Sciatic nerve (tissue), 1 donor: ENCODE data around the gene GDF9. TPM values are rescaled to one million over a fixed set of nuclear protein-coding genes. Genes with fewer than 3 reads are reported as not detected.

Experiments used
- total RNA-seq: library from RNA; stranded (reverse); fragmentation: NEBNext Ultra II Directional; extraction: Animal tissue kit (Norgen Biotek cat#: 25700); gene quantifications from one replicate; pipeline ENCODE4 v1.2.1, GENCODE V29; 2021
- donor health status: DM: no; HTN: no; CAD: no.

The GDF9 gene
- total RNA-seq, 1 donor from 2014 or later = 0.40 TPM

Other genes with a start within 250 kb of the GDF9 start
- not detected for gene IL13, start 208.3 kb downstream of the GDF9 start, total RNA-seq
- gene IL4, start 192.5 kb downstream of the GDF9 start, total RNA-seq = not detected
- 20.7 TPM for gene KIF3A, start 128.9 kb downstream of the GDF9 start, total RNA-seq
- gene CCNI2, start 119.0 kb downstream of the GDF9 start, total RNA-seq = 0.36 TPM
- gene SEPTIN8, start 89.2 kb downstream of the GDF9 start, total RNA-seq = 59.3 TPM
- gene SOWAHA, start 53.2 kb downstream of the GDF9 start, total RNA-seq = 2.5 TPM
- gene SHROOM1, start 35.8 kb downstream of the GDF9 start, total RNA-seq = 33.3 TPM
- gene UQCRQ, start 173 bp upstream of the GDF9 start, total RNA-seq = 187 TPM
- gene LEAP2, start 7.2 kb upstream of the GDF9 start, total RNA-seq = 2.9 TPM
- 88.6 TPM for gene AFF4, start 97.2 kb upstream of the GDF9 start, total RNA-seq
- 15.0 TPM for gene ZCCHC10, start 160.1 kb upstream of the GDF9 start, total RNA-seq
- 65.0 TPM for gene HSPA4, start 185.5 kb upstream of the GDF9 start, total RNA-seq